Measurements from ENCODE around the gene PLET1.

DNA sequence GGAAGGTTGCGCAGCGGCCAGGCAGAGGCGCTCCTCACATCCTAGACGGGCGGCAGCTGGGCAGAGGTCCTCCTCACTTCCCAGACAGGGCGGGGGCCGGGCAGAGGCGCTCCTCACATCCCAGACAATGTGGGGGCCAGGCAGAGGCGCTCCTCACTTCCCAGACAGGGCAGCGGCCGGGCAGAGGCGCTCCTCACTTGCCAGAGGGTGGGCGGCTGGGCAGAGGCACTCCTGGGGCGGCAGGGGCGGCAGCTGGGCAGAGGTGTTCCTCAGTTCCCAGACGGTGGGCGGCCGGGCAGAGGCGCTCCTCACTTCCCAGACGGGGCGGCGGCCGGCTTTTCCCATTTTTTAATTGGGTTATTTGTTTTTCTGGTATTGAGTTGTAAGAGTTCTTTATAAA lies 54.6 kb downstream of the PLET1 start:
- TF ChIP-seq POLR2A (IDR thresholded peaks at IDR 0.05; ENCODE audit: low read length) (no peak), GATA1 (IDR thresholded peaks at IDR 0.05; ENCODE audit: low read depth, low read length) (no peak)
